Measurements from ENCODE around the gene CNKSR3.
"Not testable (repeated sequence)": the region's sequence is repeated elsewhere in the genome, so short reads cannot be mapped to it uniquely, and the experiment has no call there.

Gene CNKSR3

GRCh38 chr6:154528310-154528915 is 17.9 kb upstream of the CNKSR3 start:
- DNase-seq (ENCODE audit: low read depth, low spot score) = no peak

GRCh38 chr6:154526996-154527395 is 16.5 kb upstream of the CNKSR3 start:
- no peak for DNase-seq (ENCODE audit: low read depth, low spot score)

GRCh38 chr6:154522576-154522975 is 12.1 kb upstream of the CNKSR3 start:
- DNase-seq (ENCODE audit: low read depth, low spot score) = no peak

- no peak for DNase-seq (ENCODE audit: low read depth, low spot score)
Observed at GRCh38 chr6:154521412-154521811, 10.9 kb upstream of the CNKSR3 start.

GRCh38 chr6:154520280-154520679 is 9.8 kb upstream of the CNKSR3 start:
- DNase-seq (ENCODE audit: low read depth, low spot score) = no peak

- DNase-seq (ENCODE audit: low read depth, low spot score) = no peak
Observed at GRCh38 chr6:154518396-154518795, 7.9 kb upstream of the CNKSR3 start.

- DNase-seq (ENCODE audit: low read depth, low spot score) = no peak
Observed at GRCh38 chr6:154516276-154516675, 5.8 kb upstream of the CNKSR3 start.

GRCh38 chr6:154515826-154516225 is 5.3 kb upstream of the CNKSR3 start:
- DNase-seq (ENCODE audit: low read depth, low spot score) = no peak

- DNase-seq (ENCODE audit: low read depth, low spot score) = not testable (repeated sequence)
Observed at GRCh38 chr6:154515076-154515475, 4.6 kb upstream of the CNKSR3 start.

GRCh38 chr6:154514481-154514880 is 4.0 kb upstream of the CNKSR3 start:
- no peak for DNase-seq (ENCODE audit: low read depth, low spot score)

- no peak for DNase-seq (ENCODE audit: low read depth, low spot score)
Observed at GRCh38 chr6:154513601-154514320, 3.3 kb upstream of the CNKSR3 start.

GRCh38 chr6:154512201-154512600 is 1.7 kb upstream of the CNKSR3 start:
- no peak for DNase-seq (ENCODE audit: low read depth, low spot score)

GRCh38 chr6:154511791-154512190 is 1.3 kb upstream of the CNKSR3 start:
- DNase-seq (ENCODE audit: low read depth, low spot score) = no peak

- DNase-seq (ENCODE audit: low read depth, low spot score) = peak; percentile 49
Observed at GRCh38 chr6:154509421-154510143, 903 bp downstream of the CNKSR3 start.

GRCh38 chr6:154508573-154509375 is 1.7 kb downstream of the CNKSR3 start:
- DNase-seq (ENCODE audit: low read depth, low spot score) = no peak

GRCh38 chr6:154506991-154507898 is 3.2 kb downstream of the CNKSR3 start:
- DNase-seq (ENCODE audit: low read depth, low spot score) = no peak

GRCh38 chr6:154506582-154506981 is 3.9 kb downstream of the CNKSR3 start:
- no peak for DNase-seq (ENCODE audit: low read depth, low spot score)

GRCh38 chr6:154506108-154506507 is 4.4 kb downstream of the CNKSR3 start:
- no peak for DNase-seq (ENCODE audit: low read depth, low spot score)

GRCh38 chr6:154504865-154505449 is 5.5 kb downstream of the CNKSR3 start:
- DNase-seq (ENCODE audit: low read depth, low spot score) = no peak

GRCh38 chr6:154504102-154504501 is 6.4 kb downstream of the CNKSR3 start:
- DNase-seq (ENCODE audit: low read depth, low spot score) = no peak

- DNase-seq (ENCODE audit: low read depth, low spot score) = no peak
Observed at GRCh38 chr6:154503658-154504057, 6.8 kb downstream of the CNKSR3 start.
